Measurements from ENCODE around the gene C9orf57.

DNA sequence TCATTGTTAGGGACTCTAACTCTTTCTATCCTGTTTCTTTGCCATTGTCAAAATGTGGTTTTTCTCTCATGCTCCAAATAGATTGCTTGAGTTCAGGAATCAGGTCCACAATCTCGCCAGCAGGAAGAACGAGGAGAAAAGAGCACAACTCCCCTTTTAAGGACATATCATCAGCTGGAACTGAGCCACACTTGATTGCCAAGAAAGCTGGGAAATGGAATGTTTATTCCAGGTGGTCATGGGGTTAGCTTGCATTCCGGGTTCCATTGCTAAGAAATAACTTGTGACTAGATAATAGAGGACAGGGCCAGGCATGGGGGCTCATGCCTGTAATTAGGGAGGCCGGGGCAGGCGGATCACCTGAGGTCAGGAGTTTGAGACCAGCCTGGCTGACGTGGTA lies 32.4 kb upstream of the C9orf57 start:
- TF ChIP-seq HMG20A (CRISPR knock-in tag; IDR thresholded peaks at IDR 0.05; ENCODE audit: borderline replicate concordance) (no peak), POLR2AphosphoS5 (IDR thresholded peaks at IDR 0.05; ENCODE audit: low read depth, low read length) (no peak), CTCF (CRISPR knock-in tag; IDR thresholded peaks at IDR 0.05) (no peak), HDAC1 (CRISPR knock-in tag; IDR thresholded peaks at IDR 0.05) (no peak)

Measured in HepG2 (cell line).